ENCODE measurements around the gene FSD1L.

DNA sequence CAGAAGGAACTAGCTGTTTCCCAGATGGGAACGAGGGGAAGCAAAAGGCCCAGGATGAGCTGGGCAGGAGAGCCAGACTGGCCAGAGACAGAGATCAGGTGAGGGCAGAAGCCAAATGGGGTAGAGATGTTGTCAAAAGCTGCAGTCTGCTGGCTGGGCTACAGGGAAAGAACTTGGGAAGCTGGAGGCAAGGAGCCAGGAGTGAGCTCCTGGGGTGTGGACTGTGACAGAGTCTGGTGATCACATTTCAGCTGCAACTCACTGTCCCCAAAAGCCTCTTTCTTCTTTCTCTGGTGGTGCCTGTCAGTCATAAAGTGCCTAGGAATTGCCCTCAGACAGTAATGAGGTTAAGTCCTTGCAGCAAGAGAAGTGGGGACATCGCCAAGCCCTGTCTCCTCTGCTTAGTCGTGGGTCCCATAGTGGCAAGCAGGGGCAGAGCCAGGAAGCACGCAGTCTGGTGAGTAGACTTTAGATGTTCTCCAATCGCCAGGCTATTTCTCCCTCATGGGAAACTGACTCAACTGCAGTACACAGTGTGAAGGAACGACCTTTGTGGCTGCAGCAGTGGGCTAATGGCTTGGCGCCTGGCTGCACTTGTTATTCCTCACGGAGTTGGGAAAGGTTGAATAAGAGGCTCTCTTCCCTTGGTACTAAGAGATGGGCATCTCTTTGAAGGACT, 2.5 kb upstream of the FSD1L start:
- TF ChIP-seq CTCF (IDR thresholded peaks at IDR 0.05) (no peak), EZH2phosphoT487 (IDR thresholded peaks at IDR 0.05) (no peak), EZH2 (IDR thresholded peaks at IDR 0.05) (no peak)

Measured in neural progenitor cell (in vitro differentiated cells).